Liver (tissue), 9 donors: ENCODE data around the gene NAV2. TPM values are rescaled to one million over a fixed set of nuclear protein-coding genes. Genes with fewer than 3 reads are reported as not detected.

Experiments
- DNase-seq: peaks from one replicate; pipeline ENCODE4 v3.0.0-alpha.2; 2017; ENCODE audit warnings: low spot score
- H3K27ac ChIP-seq, 2 donors: one replicate each; pipeline ENCODE4 v1.7.0; 2013; ENCODE audit warnings: inconsistent platforms in 2 of 2, low read length in 2 of 2, control low read depth in 1 of 2, low read depth in 1 of 2, mild to moderate bottlenecking in 1 of 2
- H3K27me3 ChIP-seq, 4 donors: one replicate each; pipeline versions ENCODE4 v1.6.1 to v1.7.0; 2013; ENCODE audit warnings: low read length in 3 of 4, inconsistent platforms in 1 of 4, mild to moderate bottlenecking in 1 of 4, moderate library complexity in 1 of 4; ENCODE audit not compliant: control insufficient read depth in 4 of 4, insufficient read depth in 4 of 4
- H3K36me3 ChIP-seq, 4 donors: one replicate each; pipeline versions ENCODE4 v1.6.1 to v1.7.0; 2013; ENCODE audit warnings: low read length in 3 of 4, mild to moderate bottlenecking in 3 of 4, low read depth in 1 of 4, moderate library complexity in 1 of 4; ENCODE audit not compliant: control insufficient read depth in 4 of 4, insufficient read depth in 3 of 4
- H3K4me1 ChIP-seq, 4 donors: one replicate each; pipeline versions ENCODE4 v1.6.1 to v1.7.0; 2013; ENCODE audit warnings: low read length in 3 of 4, mild to moderate bottlenecking in 3 of 4, moderate library complexity in 1 of 4; ENCODE audit not compliant: control insufficient read depth in 4 of 4, insufficient read depth in 4 of 4
- H3K4me3 ChIP-seq, 3 donors: one replicate each; pipeline versions ENCODE4 v1.6.1 to v1.7.0; 2013; ENCODE audit warnings: low read length in 3 of 3, control low read depth in 1 of 3, low read depth in 1 of 3, mild to moderate bottlenecking in 1 of 3
- H3K9ac ChIP-seq, 2 donors: one replicate each; pipeline ENCODE4 v1.7.0; 2013; ENCODE audit warnings: low read length in 2 of 2, mild to moderate bottlenecking in 2 of 2, moderate library complexity in 2 of 2, control low read depth in 1 of 2, low read depth in 1 of 2
- H3K9me3 ChIP-seq, 4 donors: one replicate each; pipeline versions ENCODE4 v1.6.1 to v1.7.0; 2013; ENCODE audit warnings: low read length in 3 of 4; ENCODE audit not compliant: control insufficient read depth in 4 of 4
- ATF3 ChIP-seq: IDR thresholded peaks from 2 replicates; pipeline ENCODE4 v1.6.1; 2016; ENCODE audit warnings: antibody characterized with exemption
- CTCF ChIP-seq: fragments of 150-350 bp; IDR thresholded peaks from 2 replicates; pipeline ENCODE4 v1.5.1; 2017; ENCODE audit warnings: improper control_type of control experiment, low read depth, low read length; ENCODE audit not compliant: missing input control
- EGR1 ChIP-seq, 2 donors: IDR thresholded peaks; 2 replicates each; pipeline ENCODE4 v1.6.1; 2016 to 2018; ENCODE audit warnings: antibody characterized with exemption in 2 of 2, low read depth in 2 of 2
- FOXA1 ChIP-seq: IDR thresholded peaks from 2 replicates; pipeline ENCODE4 v1.6.1; 2016; ENCODE audit warnings: antibody characterized with exemption
- FOXA2 ChIP-seq: IDR thresholded peaks from 2 replicates; pipeline ENCODE4 v1.6.1; 2016; ENCODE audit warnings: antibody characterized with exemption
- GABPA ChIP-seq, 2 donors: IDR thresholded peaks in 1 of 2; conservative IDR thresholded peaks in 1 of 2; 2 replicates each; pipeline ENCODE4 v1.6.1; 2016; ENCODE audit warnings: antibody characterized with exemption in 2 of 2, mild to moderate bottlenecking in 1 of 2, moderate library complexity in 1 of 2
- HNF4A ChIP-seq, 2 donors: conservative IDR thresholded peaks; 2 replicates each; pipeline ENCODE4 v1.6.1; 2016; ENCODE audit warnings: antibody characterized with exemption in 2 of 2, mild to moderate bottlenecking in 2 of 2
- HNF4G ChIP-seq: IDR thresholded peaks from 2 replicates; pipeline ENCODE4 v1.6.1; 2016; ENCODE audit warnings: antibody characterized with exemption
- JUND ChIP-seq, 2 donors: IDR thresholded peaks; 2 replicates each; pipeline ENCODE4 v1.6.1; 2016; ENCODE audit warnings: antibody characterized with exemption in 2 of 2
- NR2F2 ChIP-seq: IDR thresholded peaks from 2 replicates; pipeline ENCODE4 v1.6.1; 2016; ENCODE audit warnings: antibody characterized with exemption
- RAD21 ChIP-seq, 2 donors: IDR thresholded peaks; 2 replicates each; pipeline ENCODE4 v1.6.1; 2016; ENCODE audit warnings: antibody characterized with exemption in 2 of 2, mild to moderate bottlenecking in 2 of 2
- REST ChIP-seq: IDR thresholded peaks from 2 replicates; pipeline ENCODE4 v1.6.1; 2016; ENCODE audit warnings: antibody characterized with exemption, mild to moderate bottlenecking
- RXRA ChIP-seq, 2 donors: IDR thresholded peaks; 2 replicates each; pipeline ENCODE4 v1.6.1; 2017 to 2018; ENCODE audit warnings: antibody characterized with exemption in 2 of 2, mild to moderate bottlenecking in 1 of 2
- SP1 ChIP-seq: IDR thresholded peaks from 2 replicates; pipeline ENCODE4 v1.6.1; 2018; ENCODE audit warnings: antibody characterized with exemption, mild to moderate bottlenecking
- TAF1 ChIP-seq: conservative IDR thresholded peaks from 2 replicates; pipeline ENCODE4 v1.6.1; 2016; ENCODE audit warnings: antibody characterized with exemption, mild to moderate bottlenecking
- YY1 ChIP-seq: IDR thresholded peaks from 2 replicates; pipeline ENCODE4 v1.6.1; 2016; ENCODE audit warnings: antibody characterized with exemption, mild to moderate bottlenecking
- ZBTB33 ChIP-seq: IDR thresholded peaks from 2 replicates; pipeline ENCODE4 v1.6.1; 2016; ENCODE audit warnings: antibody characterized with exemption
- WGBS: extraction: QIAGEN DNeasy Blood & Tissue Kit; methylation state at CpG from one replicate; pipeline ENCODE4 v1.1.7; 2013; 5-methylcytosine and 5-hydroxymethylcytosine counted together
- polyA plus RNA-seq, 2 donors: library from polyadenylated mRNA; stranded (reverse) in 1 of 2; unstranded in 1 of 2; fragments of 200-250 nt in 1 of 2; fragments of >200 nt in 1 of 2; fragmentation: Nextera tagmentation in 1 of 2; extraction: Ambion mirVana in 1 of 2; gene quantifications; one replicate each; pipeline versions ENCODE4 v1.2.1 to v1.2.3, GENCODE V29; 2013 to 2015
- total RNA-seq, 2 donors: library from RNA; depleted of rRNA; stranded (reverse); fragments of >200 nt; gene quantifications; one replicate each; pipeline ENCODE4 v1.2.3, GENCODE V29; 2014
- donor health status: healthy.
- donor health status: healthy.
- donor health status: healthy.
- donor health status: healthy.
- donor health status: healthy.

Gene NAV2
- total and polyA plus RNA-seq, 4 donors, result 6.3 to 20.5 (median 11.6) TPM

GRCh38 chr11:20080032-20080685 lies 367.5 kb downstream of the NAV2 start:
- H3K36me3 ChIP-seq, result peaks cover 5 to 74% (median 58%) of the 10 kb centered on the region in 4 donors
- no peaks in the 10 kb centered on the region for H3K4me1 ChIP-seq
- no peaks in the 10 kb centered on the region for H3K9me3 ChIP-seq
- TF ChIP-seq TAF1 (no peak), CTCF (no peak), REST (no peak), HNF4A (conservative IDR thresholded peaks at IDR 0.05) (no peak), NR2F2 (no peak), GABPA (IDR thresholded peaks at IDR 0.05 in 1 of 2, conservative IDR thresholded peaks at IDR 0.05 in 1 of 2) (no peak), RXRA (IDR thresholded peaks at IDR 0.05) (no peak), YY1 (no peak), EGR1 (IDR thresholded peaks at IDR 0.05; ENCODE audit: low read depth in 2 of 2) (no peak), FOXA1 (no peak), ZBTB33 (no peak), ATF3 (no peak), SP1 (no peak), HNF4G (no peak), JUND (IDR thresholded peaks at IDR 0.05) (no peak), FOXA2 (no peak), RAD21 (IDR thresholded peaks at IDR 0.05) (no peak)
- 75% methylated on average over 9 of the region's 9 CpGs for WGBS
- no peaks in the 10 kb centered on the region for H3K27me3 ChIP-seq
- no peak for DNase-seq
- H3K27ac ChIP-seq, result no peak overlapping the region
- H3K9ac ChIP-seq, result no peak overlapping the region
- H3K4me3 ChIP-seq, result no peak overlapping the region
